ENCODE results near the gene ABHD2. TPM values are rescaled to one million over a fixed set of nuclear protein-coding genes. Genes with fewer than 3 reads are reported as not detected.

The ABHD2 gene
- total RNA-seq, 1 donor from 2014 or later = 202 TPM

GRCh38 chr15:89218531-89218930, 130.3 kb downstream of the ABHD2 start:
- H3K27ac ChIP-seq = no peak overlapping the region
- no peak for ATAC-seq
- no peak for TF ChIP-seq CTCF (IDR thresholded peaks at IDR 0.05)
- H3K27me3 ChIP-seq (ENCODE audit: low read depth) = no peaks in the 10 kb centered on the region
- intact Hi-C loops (cut with DNase I) = no loop called here
- H3K9me3 ChIP-seq = no peaks in the 10 kb centered on the region
- H3K4me1 ChIP-seq = no peaks in the 10 kb centered on the region
- no peak for DNase-seq
- H3K36me3 ChIP-seq = no peaks in the 10 kb centered on the region
- no peak overlapping the region for H3K4me3 ChIP-seq

DNA sequence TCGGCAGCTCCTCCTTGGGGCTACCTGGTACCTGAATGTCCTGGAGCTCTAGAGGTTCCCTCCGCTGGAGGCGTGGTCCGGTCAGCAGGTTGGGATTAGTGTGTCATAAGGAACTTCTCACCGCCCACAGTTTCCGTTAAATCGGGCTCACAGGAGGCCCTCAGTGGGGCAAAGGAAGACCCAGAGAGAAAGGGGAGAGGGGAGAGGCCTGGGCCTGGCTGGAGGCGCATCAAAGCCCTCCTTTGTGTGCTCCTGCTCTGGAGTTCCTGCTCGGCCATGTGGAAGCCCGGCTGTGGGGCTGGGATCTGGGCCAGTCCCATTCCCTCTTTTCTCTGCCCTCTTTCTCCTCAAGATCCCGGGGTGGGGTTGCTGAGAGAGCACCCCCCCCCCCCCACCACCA, 133.3 kb downstream of the ABHD2 start, which contains the start of gene RLBP1:
Gene RLBP1 (minus strand): TSS at position 37 of the 400 bp plus-strand sequence. CDS start 2,604 bp downstream, outside the sequence.
- Histone ChIP-seq H3K27ac (no peak within 1 kb of the TSS), H3K36me3 (no peaks in the 10 kb centered on the region), H3K9me3 (no peaks in the 10 kb centered on the region), H3K4me3 (no peak within 1 kb of the TSS), H3K27me3 (ENCODE audit: low read depth) (no peaks in the 10 kb centered on the region), H3K4me1 (no peaks in the 10 kb centered on the region)
- TF ChIP-seq CTCF (IDR thresholded peaks at IDR 0.05) = no peak
- ATAC-seq (no peak), DNase-seq (no peak)
- intact Hi-C loops (cut with DNase I) = no loop called here

GRCh38 chr15:89225588-89225987, 137.3 kb downstream of the ABHD2 start:
- Histone ChIP-seq H3K4me3 (no peak overlapping the region), H3K27ac (no peak overlapping the region), H3K36me3 (no peaks in the 10 kb centered on the region), H3K27me3 (ENCODE audit: low read depth) (no peaks in the 10 kb centered on the region), H3K4me1 (no peaks in the 10 kb centered on the region), H3K9me3 (no peaks in the 10 kb centered on the region)
- intact Hi-C loops (cut with DNase I) = no loop called here
- DNase-seq (no peak), ATAC-seq (no peak)
- no peak for TF ChIP-seq CTCF (IDR thresholded peaks at IDR 0.05)

GRCh38 chr15:89226359-89227221, 138.3 kb downstream of the ABHD2 start:
- TF ChIP-seq CTCF (IDR thresholded peaks at IDR 0.05) = no peak
- no peaks in the 10 kb centered on the region for H3K9me3 ChIP-seq
- intact Hi-C loops (cut with DNase I) = no loop called here
- no peak overlapping the region for H3K27ac ChIP-seq
- no peaks in the 10 kb centered on the region for H3K4me1 ChIP-seq
- DNase-seq = no peak
- no peak overlapping the region for H3K4me3 ChIP-seq
- ATAC-seq = no peak
- no peaks in the 10 kb centered on the region for H3K27me3 ChIP-seq (ENCODE audit: low read depth)
- no peaks in the 10 kb centered on the region for H3K36me3 ChIP-seq

DNA sequence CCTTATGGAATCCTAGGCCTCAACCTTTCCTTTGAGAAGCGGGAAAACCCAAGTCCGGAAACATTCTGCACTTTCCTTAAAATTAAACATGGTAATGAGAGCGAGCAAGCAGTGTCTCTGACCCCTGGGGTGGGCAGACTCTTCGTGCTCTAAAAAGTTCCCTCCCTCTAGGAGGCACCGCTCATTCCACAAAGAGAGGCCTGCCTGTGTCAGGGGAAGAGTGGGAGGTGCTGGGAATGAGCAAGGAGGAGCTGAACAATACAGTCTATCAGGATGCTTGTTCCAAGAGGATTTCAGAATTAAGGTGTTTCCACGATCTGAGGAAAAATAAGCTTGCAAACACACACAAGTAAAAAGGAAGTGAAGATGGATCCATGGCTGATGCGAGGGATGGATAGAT, 139.2 kb downstream of the ABHD2 start:
- Histone ChIP-seq H3K9me3 (no peaks in the 10 kb centered on the region), H3K27ac (no peak overlapping the region), H3K36me3 (no peaks in the 10 kb centered on the region), H3K27me3 (ENCODE audit: low read depth) (no peaks in the 10 kb centered on the region), H3K4me1 (no peaks in the 10 kb centered on the region), H3K4me3 (no peak overlapping the region)
- TF ChIP-seq CTCF (IDR thresholded peaks at IDR 0.05) = no peak
- intact Hi-C loops (cut with DNase I) = no loop called here
- ATAC-seq (no peak), DNase-seq (no peak)
